HEK293T (cell line): ENCODE data around the gene FUT3.
"Not testable (repeated sequence)": the region's sequence is repeated elsewhere in the genome, so short reads cannot be mapped to it uniquely, and the experiment has no call there.

Experiments
- ARNT ChIP-seq: fragments of 450-650 bp; IDR thresholded peaks from 2 replicates; pipeline ENCODE4 v1.6.1; 2017; ENCODE audit warnings: mild to moderate bottlenecking
- LEF1 ChIP-seq: fragments of 450-650 bp; IDR thresholded peaks from 2 replicates; pipeline ENCODE4 v1.6.1; 2017; ENCODE audit warnings: mild to moderate bottlenecking, borderline replicate concordance
- SP1 ChIP-seq: fragments of 450-650 bp; IDR thresholded peaks from 2 replicates; pipeline ENCODE4 v1.6.1; 2017

DNA sequence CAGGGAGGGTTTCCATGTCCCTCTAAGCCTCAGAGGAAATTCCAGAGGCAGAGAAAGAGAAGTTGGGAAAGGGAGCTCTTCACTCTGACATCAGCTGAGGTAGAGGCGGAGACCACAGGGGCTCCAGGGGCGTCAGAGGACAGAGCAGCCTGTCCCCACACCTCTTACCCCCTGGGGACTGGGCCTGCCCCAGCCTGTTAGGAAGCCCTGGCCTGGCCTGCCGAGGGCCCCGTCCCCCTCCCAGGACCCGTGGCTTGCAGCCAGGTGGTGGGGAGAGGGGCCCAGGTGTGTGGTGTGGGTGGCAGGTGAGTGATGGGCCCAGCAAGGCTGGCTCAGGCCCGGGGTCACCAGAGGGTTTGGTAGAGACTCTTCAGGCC lies 9.5 kb downstream of the FUT3 start:
- TF ChIP-seq ARNT, LEF1, SP1: not testable (repeated sequence)
